ENCODE measurements around the gene PIKFYVE. TPM values are rescaled to one million over a fixed set of nuclear protein-coding genes. Genes with fewer than 3 reads are reported as not detected.
A peak's percentile ranks its signal among the peaks of the same experiment; 100 is the strongest.
"Not testable (repeated sequence)": the region's sequence is repeated elsewhere in the genome, so short reads cannot be mapped to it uniquely, and the experiment has no call there.

Gene PIKFYVE
- total RNA-seq: 10 to 100 TPM; 17.2 to 20.4 (median 19.9) TPM
- polyA plus RNA-seq: 5.0 TPM
- long read RNA-seq, donor 1, partial matches to known transcripts: 10 of 13 reads
- long read RNA-seq, donor 1, other reads (novel, unspliced or antisense): 3 of 13 reads
- long read RNA-seq, donor 2: 0 reads
- long read RNA-seq, donor 3, partial matches to known transcripts: 8 of 16 reads
- long read RNA-seq, donor 3, other reads (novel, unspliced or antisense): 8 of 16 reads
- long read RNA-seq, donor 4, partial matches to known transcripts: 2 of 2 reads
- long read RNA-seq, donor 4, other reads (novel, unspliced or antisense): 0 of 2 reads

DNA sequence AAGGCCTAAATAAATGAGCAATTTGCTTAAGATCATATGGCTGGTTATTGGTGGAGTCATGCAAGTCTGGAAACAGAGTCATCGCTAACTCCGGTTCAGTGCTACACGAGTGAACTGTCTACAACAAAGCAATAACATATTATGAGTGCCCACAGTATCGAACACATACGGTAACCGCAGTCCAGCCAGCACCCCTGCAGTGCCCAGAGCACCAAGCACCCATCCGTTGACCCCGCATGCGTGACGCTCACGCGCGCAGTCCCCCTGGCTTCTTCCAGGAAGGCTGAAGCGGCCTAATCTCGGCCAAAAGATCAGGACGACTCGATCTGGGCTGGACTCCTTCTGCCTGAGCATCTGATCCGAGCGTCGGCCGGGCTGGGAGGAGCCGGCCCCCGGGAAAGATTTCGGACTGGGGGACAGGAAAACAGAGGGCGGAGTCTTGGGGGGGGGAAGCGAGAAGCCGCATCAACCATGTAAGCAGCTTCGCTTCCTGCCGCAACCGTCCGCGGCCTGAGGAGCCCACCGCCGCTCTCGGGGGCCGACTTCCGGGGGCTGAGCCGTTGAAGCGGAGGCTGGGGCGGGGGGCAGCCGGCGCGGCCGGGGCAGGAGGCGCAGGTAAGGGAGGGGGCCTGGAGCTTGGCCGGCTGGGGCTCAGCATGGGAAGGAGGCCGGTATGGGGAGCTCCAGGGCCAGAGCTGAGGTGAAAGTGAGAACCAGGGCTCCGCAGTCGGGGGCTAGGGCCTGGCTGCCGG, at the start of gene PIKFYVE:
Gene PIKFYVE, plus strand, starts transcription at position 455 of the 752 bp plus-strand sequence. CDS start 5,265 bp downstream, outside the sequence.
- Histone ChIP-seq H3K4me3 (ENCODE audit: low read length) (peak within 1 kb of the TSS; percentile 94), H3K4me1 (ENCODE audit: control insufficient read depth, insufficient read depth, low read length) (peaks cover 12% of the 10 kb centered on the region), H3K9me3 (ENCODE audit: control insufficient read depth, low read length) (no peaks in the 10 kb centered on the region), H3K27ac (ENCODE audit: low read length) (peak within 1 kb of the TSS; percentile 95), H3K27me3 (ENCODE audit: control insufficient read depth, insufficient read depth) (no peaks in the 10 kb centered on the region)
- ATAC-seq (peak; percentile 98), DNase-seq (peak; percentile 96 to 98 (median 97))
- intact Hi-C loops (cut with DNase I): no loop called here
- WGBS: under 1% methylated on average over 50 of the region's 50 CpGs

- H3K27me3 ChIP-seq (ENCODE audit: control insufficient read depth, insufficient read depth); intact Hi-C loops (cut with DNase I); H3K27ac ChIP-seq (ENCODE audit: low read length); H3K9me3 ChIP-seq (ENCODE audit: control insufficient read depth, low read length); DNase-seq; H3K4me1 ChIP-seq (ENCODE audit: control insufficient read depth, insufficient read depth, low read length); H3K4me3 ChIP-seq (ENCODE audit: low read length); ATAC-seq: not testable (repeated sequence)
- WGBS: 80% methylated on average over 3 of the region's 3 CpGs
These were observed 44.2 kb upstream of the PIKFYVE start for GRCh38 chr2:208221873-208222272.

- DNase-seq (no peak), ATAC-seq (no peak)
- H3K27me3 ChIP-seq (ENCODE audit: control insufficient read depth, insufficient read depth): no peaks in the 10 kb centered on the region
- H3K4me1 ChIP-seq (ENCODE audit: control insufficient read depth, insufficient read depth, low read length): no peaks in the 10 kb centered on the region
- no peaks in the 10 kb centered on the region for H3K9me3 ChIP-seq (ENCODE audit: control insufficient read depth, low read length)
- intact Hi-C loops (cut with DNase I): no loop called here
- no peak overlapping the region for H3K27ac ChIP-seq (ENCODE audit: low read length)
- WGBS: 82% methylated on average over 3 of the region's 3 CpGs
- no peak overlapping the region for H3K4me3 ChIP-seq (ENCODE audit: low read length)
These were observed 43.7 kb upstream of the PIKFYVE start for GRCh38 chr2:208222351-208222750.

- Histone ChIP-seq H3K4me3 (ENCODE audit: low read length) (no peak overlapping the region), H3K27me3 (ENCODE audit: control insufficient read depth, insufficient read depth) (no peaks in the 10 kb centered on the region), H3K27ac (ENCODE audit: low read length) (no peak overlapping the region), H3K4me1 (ENCODE audit: control insufficient read depth, insufficient read depth, low read length) (no peaks in the 10 kb centered on the region), H3K9me3 (ENCODE audit: control insufficient read depth, low read length) (no peaks in the 10 kb centered on the region)
- DNase-seq: no peak
- intact Hi-C loops (cut with DNase I): no loop called here
- no peak for ATAC-seq
- 88% methylated on average over 2 of the region's 2 CpGs for WGBS
These were observed 41.3 kb upstream of the PIKFYVE start for GRCh38 chr2:208224802-208225201.

DNA sequence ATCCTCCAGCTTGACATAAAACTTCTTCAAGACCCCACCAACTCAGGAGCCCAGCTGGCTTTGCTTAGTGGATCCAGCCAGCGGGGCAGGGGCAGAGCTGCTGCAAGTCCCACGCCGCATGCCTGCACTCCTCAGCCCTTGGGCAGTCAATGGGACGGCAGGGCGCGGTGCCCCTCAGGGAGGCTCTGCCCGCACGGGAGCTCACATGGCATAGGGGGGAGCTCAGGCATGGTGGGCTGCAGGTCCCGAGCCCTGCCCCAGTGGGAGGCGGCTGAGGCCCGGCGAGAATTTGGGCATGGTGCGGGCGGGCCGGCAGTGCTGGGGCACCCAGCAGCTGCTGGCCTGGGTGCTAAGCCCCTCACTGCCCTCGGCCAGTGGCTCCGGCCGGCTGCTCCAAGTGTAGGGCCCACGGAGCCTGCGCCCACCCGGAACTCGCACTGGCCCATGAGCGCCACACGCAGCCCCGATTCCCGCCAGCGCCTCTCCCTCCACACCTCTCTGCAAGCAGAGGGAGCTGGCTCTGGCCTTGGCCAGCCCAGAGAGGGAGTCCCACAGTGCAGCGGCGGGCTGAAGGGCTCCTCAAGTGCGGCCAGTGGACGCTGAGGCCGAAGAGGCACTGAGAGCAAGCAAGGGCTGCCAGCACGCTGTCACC, 38.3 kb upstream of the PIKFYVE start:
- DNase-seq (no peak), ATAC-seq (no peak)
- Histone ChIP-seq H3K4me1 (ENCODE audit: control insufficient read depth, insufficient read depth, low read length) (no peaks in the 10 kb centered on the region), H3K27me3 (ENCODE audit: control insufficient read depth, insufficient read depth) (no peaks in the 10 kb centered on the region), H3K4me3 (ENCODE audit: low read length) (no peak overlapping the region), H3K27ac (ENCODE audit: low read length) (no peak overlapping the region), H3K9me3 (ENCODE audit: control insufficient read depth, low read length) (no peaks in the 10 kb centered on the region)
- 94% methylated on average over 33 of the region's 33 CpGs for WGBS
- intact Hi-C loops (cut with DNase I): no loop called here

- intact Hi-C loops (cut with DNase I): no loop called here
- Histone ChIP-seq H3K27ac (ENCODE audit: low read length) (no peak overlapping the region), H3K4me1 (ENCODE audit: control insufficient read depth, insufficient read depth, low read length) (no peaks in the 10 kb centered on the region), H3K27me3 (ENCODE audit: control insufficient read depth, insufficient read depth) (no peaks in the 10 kb centered on the region), H3K9me3 (ENCODE audit: control insufficient read depth, low read length) (no peaks in the 10 kb centered on the region), H3K4me3 (ENCODE audit: low read length) (no peak overlapping the region)
- 63% methylated on average over 1 of the region's 1 CpG for WGBS
- DNase-seq (no peak), ATAC-seq (no peak)
These were observed 37.6 kb upstream of the PIKFYVE start for GRCh38 chr2:208228476-208228875.

DNA sequence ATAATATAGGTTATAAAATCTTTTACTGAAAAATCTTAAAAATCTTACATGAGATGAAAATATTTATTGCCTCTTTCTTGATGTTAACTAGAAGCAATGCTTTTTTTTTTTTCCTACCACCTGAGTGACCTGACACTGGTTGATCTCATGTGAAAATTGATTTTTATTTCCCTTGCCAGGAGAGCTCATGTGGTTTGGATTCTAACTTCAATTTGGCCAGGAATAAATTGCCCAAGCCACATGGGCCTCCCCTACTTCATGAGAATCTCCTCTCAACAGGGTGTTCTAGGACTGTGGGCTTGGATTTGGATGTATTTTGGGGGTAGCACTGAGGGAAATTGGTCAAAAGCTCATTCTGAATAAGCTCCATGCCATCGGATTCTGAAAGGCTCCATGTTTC, 31.3 kb upstream of the PIKFYVE start:
- no peak overlapping the region for H3K27ac ChIP-seq (ENCODE audit: low read length)
- H3K9me3 ChIP-seq (ENCODE audit: control insufficient read depth, low read length): no peaks in the 10 kb centered on the region
- H3K4me1 ChIP-seq (ENCODE audit: control insufficient read depth, insufficient read depth, low read length): no peaks in the 10 kb centered on the region
- ATAC-seq (no peak), DNase-seq (no peak)
- 92% methylated on average over 1 of the region's 1 CpG for WGBS
- no peaks in the 10 kb centered on the region for H3K27me3 ChIP-seq (ENCODE audit: control insufficient read depth, insufficient read depth)
- H3K4me3 ChIP-seq (ENCODE audit: low read length): no peak overlapping the region
- intact Hi-C loops (cut with DNase I): no loop called here

- WGBS: 83% methylated on average over 2 of the region's 2 CpGs
- intact Hi-C loops (cut with DNase I): no loop called here
- H3K27ac ChIP-seq (ENCODE audit: low read length): no peak overlapping the region
These were observed 30.2 kb upstream of the PIKFYVE start for GRCh38 chr2:208235860-208236259.

DNA sequence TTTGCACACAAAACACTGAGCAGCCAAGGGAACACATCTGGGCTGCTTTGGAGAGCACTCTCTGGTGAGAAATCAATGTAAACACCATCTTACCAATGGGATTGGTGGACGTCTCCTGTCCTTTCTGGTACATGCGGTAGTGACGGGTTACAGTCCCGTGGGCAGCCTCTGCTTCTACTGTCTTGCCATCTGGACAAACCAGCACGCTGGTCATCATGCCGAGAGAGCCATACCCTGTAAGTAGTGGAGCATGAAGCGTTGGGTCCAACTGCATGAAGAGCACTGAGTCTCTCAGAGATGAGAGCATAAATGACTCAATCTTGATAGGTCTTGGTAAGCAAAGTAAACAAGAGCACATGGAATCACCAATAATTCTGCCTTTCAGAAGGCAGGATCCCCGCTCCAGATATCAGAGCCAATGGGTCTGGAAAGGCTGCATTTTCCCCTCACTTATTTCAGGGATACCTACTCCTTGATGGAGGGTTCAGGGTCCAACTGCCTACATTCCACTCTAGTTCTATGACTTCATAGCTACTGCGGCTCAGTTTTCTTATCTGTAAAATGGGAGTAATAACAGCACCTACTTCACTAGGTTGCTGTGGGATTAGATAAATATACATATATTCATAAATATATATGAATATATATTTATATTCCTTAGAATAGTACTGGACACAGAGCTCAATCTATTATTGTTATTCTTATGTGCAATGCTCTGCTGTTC, 26.1 kb upstream of the PIKFYVE start:
- H3K4me3 ChIP-seq (ENCODE audit: low read length): no peak overlapping the region
- no peak for DNase-seq
- no peak for ATAC-seq
- H3K9me3 ChIP-seq (ENCODE audit: control insufficient read depth, low read length): no peaks in the 10 kb centered on the region
- H3K4me1 ChIP-seq (ENCODE audit: control insufficient read depth, insufficient read depth, low read length): no peaks in the 10 kb centered on the region
- WGBS: 95% methylated on average over 9 of the region's 9 CpGs
- intact Hi-C loops (cut with DNase I): no loop called here
- no peaks in the 10 kb centered on the region for H3K27me3 ChIP-seq (ENCODE audit: control insufficient read depth, insufficient read depth)
- H3K27ac ChIP-seq (ENCODE audit: low read length): no peak overlapping the region

More at GRCh38 chr2:208235860-208236259, 30.2 kb upstream of the PIKFYVE start:
- Histone ChIP-seq H3K27me3 (ENCODE audit: control insufficient read depth, insufficient read depth) (no peaks in the 10 kb centered on the region), H3K4me3 (ENCODE audit: low read length) (no peak overlapping the region), H3K9me3 (ENCODE audit: control insufficient read depth, low read length) (no peaks in the 10 kb centered on the region), H3K4me1 (ENCODE audit: control insufficient read depth, insufficient read depth, low read length) (no peaks in the 10 kb centered on the region)
- ATAC-seq (no peak), DNase-seq (no peak)

DNA sequence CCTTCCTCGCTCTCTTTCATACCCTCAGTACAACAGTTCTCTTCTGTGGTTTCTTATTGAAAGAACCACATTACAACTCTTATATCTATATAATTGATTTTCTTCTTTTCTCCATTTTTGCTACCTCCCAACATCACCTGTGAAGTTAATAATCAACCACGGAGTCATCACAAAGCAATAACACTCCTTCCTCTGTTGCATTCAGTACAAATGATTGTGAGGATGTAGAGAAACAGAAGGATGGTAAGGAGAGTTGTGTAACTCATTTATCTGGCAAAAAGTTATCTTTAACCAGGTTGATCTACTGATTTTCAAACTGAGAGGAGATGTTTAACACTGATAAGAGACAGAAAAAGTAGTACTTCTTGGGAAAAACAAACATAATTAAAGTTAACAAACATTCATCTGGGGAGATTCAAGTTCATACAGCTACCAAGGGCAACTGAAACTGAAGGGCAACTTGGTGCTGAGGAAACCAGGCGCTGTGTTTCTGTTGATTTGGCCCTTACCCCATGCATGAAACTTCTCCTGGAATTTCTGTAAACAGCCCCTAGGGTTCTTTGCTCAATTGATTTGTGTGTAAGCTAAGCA, 25.3 kb upstream of the PIKFYVE start:
- no peak overlapping the region for H3K27ac ChIP-seq (ENCODE audit: low read length)
- no peaks in the 10 kb centered on the region for H3K27me3 ChIP-seq (ENCODE audit: control insufficient read depth, insufficient read depth)
- intact Hi-C loops (cut with DNase I): no loop called here
- ATAC-seq: no peak
- no peak overlapping the region for H3K4me3 ChIP-seq (ENCODE audit: low read length)
- DNase-seq: no peak
- WGBS: 96% methylated on average over 3 of the region's 3 CpGs
- no peaks in the 10 kb centered on the region for H3K4me1 ChIP-seq (ENCODE audit: control insufficient read depth, insufficient read depth, low read length)
- H3K9me3 ChIP-seq (ENCODE audit: control insufficient read depth, low read length): no peaks in the 10 kb centered on the region
